ENCODE measurements around the gene OR3A3.
"Not testable (repeated sequence)": the region's sequence is repeated elsewhere in the genome, so short reads cannot be mapped to it uniquely, and the experiment has no call there.

OR3A3 gene

GRCh38 chr17:3411070-3411469, at the start of gene OR3A3:
TSS of gene OR3A3 (plus strand) at chr17:3411370.
- Histone ChIP-seq H3K79me2 (ENCODE audit: insufficient read depth, low read length) (no peaks in the 10 kb centered on the region), H2AFZ (ENCODE audit: low read depth, low read length) (no peak within 1 kb of the TSS), H3K27ac (ENCODE audit: low read length) (no peak within 1 kb of the TSS), H3K9ac (ENCODE audit: low read depth, low read length) (no peak within 1 kb of the TSS), H4K20me1 (ENCODE audit: insufficient read depth, low read length) (no peaks in the 10 kb centered on the region), H3K4me1 (ENCODE audit: insufficient read depth, low read length) (no peaks in the 10 kb centered on the region), H3K9me3 (ENCODE audit: insufficient read depth, low read length, severe bottlenecking) (no peaks in the 10 kb centered on the region), H3K4me3 (ENCODE audit: low read depth in 1 of 2, low read length in 2 of 2) (no peak within 1 kb of the TSS), H3K4me2 (ENCODE audit: insufficient read depth, low read length) (no peak within 1 kb of the TSS), H3K27me3 (ENCODE audit: insufficient read depth, low read length, poor library complexity) (no peaks in the 10 kb centered on the region), H3K36me3 (ENCODE audit: insufficient read depth, low read length) (no peaks in the 10 kb centered on the region)
- ATAC-seq (ENCODE audit: insufficient read depth, low read depth) (no peak), DNase-seq (no peak)
- TF ChIP-seq CTCF (IDR thresholded peaks at IDR 0.05; ENCODE audit: borderline replicate concordance, extremely low read depth, low read length, poor library complexity, severe bottlenecking) (no peak), EZH2 (IDR thresholded peaks at IDR 0.05; ENCODE audit: borderline replicate concordance, low read depth, low read length, severe bottlenecking) (no peak)

GRCh38 chr17:3371167-3371566, 40.0 kb upstream of the OR3A3 start:
- H3K9ac ChIP-seq (ENCODE audit: low read depth, low read length); H3K4me1 ChIP-seq (ENCODE audit: insufficient read depth, low read length); DNase-seq; H3K27ac ChIP-seq (ENCODE audit: low read length); H3K79me2 ChIP-seq (ENCODE audit: insufficient read depth, low read length); H3K4me2 ChIP-seq (ENCODE audit: insufficient read depth, low read length); H2AFZ ChIP-seq (ENCODE audit: low read depth, low read length); H3K4me3 ChIP-seq (ENCODE audit: low read depth in 1 of 2, low read length in 2 of 2); H3K36me3 ChIP-seq (ENCODE audit: insufficient read depth, low read length); H3K27me3 ChIP-seq (ENCODE audit: insufficient read depth, low read length, poor library complexity); H4K20me1 ChIP-seq (ENCODE audit: insufficient read depth, low read length); H3K9me3 ChIP-seq (ENCODE audit: insufficient read depth, low read length, severe bottlenecking); ATAC-seq (ENCODE audit: insufficient read depth, low read depth): not testable (repeated sequence)

GRCh38 chr17:3378321-3378720, 32.8 kb upstream of the OR3A3 start:
- no peaks in the 10 kb centered on the region for H4K20me1 ChIP-seq (ENCODE audit: insufficient read depth, low read length)
- H3K4me3 ChIP-seq (ENCODE audit: low read depth in 1 of 2, low read length in 2 of 2), result no peak overlapping the region
- ATAC-seq (ENCODE audit: insufficient read depth, low read depth) (no peak), DNase-seq (no peak)
- no peaks in the 10 kb centered on the region for H3K27me3 ChIP-seq (ENCODE audit: insufficient read depth, low read length, poor library complexity)
- H3K9ac ChIP-seq (ENCODE audit: low read depth, low read length), result no peak overlapping the region
- H3K79me2 ChIP-seq (ENCODE audit: insufficient read depth, low read length), result no peaks in the 10 kb centered on the region
- H3K36me3 ChIP-seq (ENCODE audit: insufficient read depth, low read length), result no peaks in the 10 kb centered on the region
- no peaks in the 10 kb centered on the region for H3K4me1 ChIP-seq (ENCODE audit: insufficient read depth, low read length)
- H3K9me3 ChIP-seq (ENCODE audit: insufficient read depth, low read length, severe bottlenecking), result no peaks in the 10 kb centered on the region
- TF ChIP-seq EZH2 (IDR thresholded peaks at IDR 0.05; ENCODE audit: borderline replicate concordance, low read depth, low read length, severe bottlenecking) (no peak), CTCF (IDR thresholded peaks at IDR 0.05; ENCODE audit: borderline replicate concordance, extremely low read depth, low read length, poor library complexity, severe bottlenecking) (no peak)
- no peak overlapping the region for H2AFZ ChIP-seq (ENCODE audit: low read depth, low read length)
- no peak overlapping the region for H3K27ac ChIP-seq (ENCODE audit: low read length)
- no peak overlapping the region for H3K4me2 ChIP-seq (ENCODE audit: insufficient read depth, low read length)

DNA sequence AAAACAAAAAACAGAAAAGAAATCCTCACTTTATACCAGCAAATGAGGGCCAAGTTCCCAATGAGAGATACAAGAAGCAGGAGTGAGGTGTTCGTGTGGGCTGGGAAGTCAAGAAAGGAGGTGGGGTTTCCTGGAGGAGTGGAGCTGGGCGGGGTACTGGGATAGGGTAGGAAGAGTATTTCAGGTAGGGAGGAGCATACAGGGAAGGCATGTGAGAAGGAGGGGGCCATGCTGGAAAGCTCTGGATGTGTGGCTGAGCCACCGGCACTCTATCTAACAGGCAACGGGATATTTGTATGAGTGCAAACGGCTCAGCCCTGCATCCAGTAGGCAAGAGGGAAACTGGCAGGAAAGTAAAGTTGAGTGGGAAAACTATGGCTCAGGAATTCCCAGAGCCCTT, 29.2 kb upstream of the OR3A3 start:
- Histone ChIP-seq H4K20me1 (ENCODE audit: insufficient read depth, low read length) (no peaks in the 10 kb centered on the region), H3K4me2 (ENCODE audit: insufficient read depth, low read length) (no peak overlapping the region), H3K79me2 (ENCODE audit: insufficient read depth, low read length) (no peaks in the 10 kb centered on the region), H3K27me3 (ENCODE audit: insufficient read depth, low read length, poor library complexity) (no peaks in the 10 kb centered on the region), H3K9ac (ENCODE audit: low read depth, low read length) (no peak overlapping the region), H3K9me3 (ENCODE audit: insufficient read depth, low read length, severe bottlenecking) (no peaks in the 10 kb centered on the region), H3K36me3 (ENCODE audit: insufficient read depth, low read length) (no peaks in the 10 kb centered on the region), H3K4me1 (ENCODE audit: insufficient read depth, low read length) (no peaks in the 10 kb centered on the region), H3K4me3 (ENCODE audit: low read depth in 1 of 2, low read length in 2 of 2) (no peak overlapping the region), H3K27ac (ENCODE audit: low read length) (no peak overlapping the region), H2AFZ (ENCODE audit: low read depth, low read length) (no peak overlapping the region)
- no peak for ATAC-seq (ENCODE audit: insufficient read depth, low read depth)
- TF ChIP-seq EZH2 (IDR thresholded peaks at IDR 0.05; ENCODE audit: borderline replicate concordance, low read depth, low read length, severe bottlenecking) (no peak), CTCF (IDR thresholded peaks at IDR 0.05; ENCODE audit: borderline replicate concordance, extremely low read depth, low read length, poor library complexity, severe bottlenecking) (no peak)
- no peak for DNase-seq
